Uterus (tissue), 4 donors: ENCODE data around the gene GID4. TPM values are rescaled to one million over a fixed set of nuclear protein-coding genes. Genes with fewer than 3 reads are reported as not detected.
A peak's percentile ranks its signal among the peaks of the same experiment; 100 is the strongest.

Source experiments
- DNase-seq, 2 donors: peaks; one replicate each; pipeline ENCODE4 v3.0.0-alpha.2; 2019 to 2020
- H3K27ac ChIP-seq, 2 donors: fragments of 200-600 bp; sonication (generic); 1 replicate in 1 of 2; 2 replicates in 1 of 2; pipeline ENCODE4 v1.5.1; 2016 to 2018
- H3K27me3 ChIP-seq, 2 donors: fragments of 200-600 bp; sonication (generic); one replicate each; pipeline ENCODE4 v1.5.1; 2018 to 2019; ENCODE audit warnings: control low read depth in 1 of 2
- H3K36me3 ChIP-seq, 2 donors: fragments of 200-600 bp; sonication (generic); one replicate each; pipeline ENCODE4 v1.5.1; 2019; ENCODE audit warnings: control low read depth in 1 of 2
- H3K4me1 ChIP-seq, 2 donors: fragments of 200-600 bp; sonication (generic); one replicate each; pipeline ENCODE4 v1.5.1; 2018 to 2019; ENCODE audit warnings: control low read depth in 1 of 2
- H3K4me3 ChIP-seq, 2 donors: fragments of 200-600 bp; sonication (generic); 1 replicate in 1 of 2; 2 replicates in 1 of 2; pipeline ENCODE4 v1.5.1; 2018 to 2019; ENCODE audit warnings: mild to moderate bottlenecking in 1 of 2
- H3K9me3 ChIP-seq, 2 donors: fragments of 200-600 bp; sonication (generic); one replicate each; pipeline ENCODE4 v1.5.1; 2019; ENCODE audit warnings: control low read depth in 1 of 2
- POLR2A ChIP-seq, 2 donors: fragments of 450-650 bp; IDR thresholded peaks; one replicate each; pipeline ENCODE4 v1.6.1; 2016; ENCODE audit warnings: antibody characterized with exemption in 2 of 2, mild to moderate bottlenecking in 1 of 2, moderate library complexity in 1 of 2
- intact Hi-C: fragments of 100-400 bp; cut with DNase I; formaldehyde crosslinking; loops from one replicate; pipeline ENCODE4 v1.15.1; 2023; ENCODE audit warnings: low total_unique reads
- total RNA-seq, 4 donors: library from RNA; depleted of rRNA in 3 of 4; stranded (reverse); fragments of >200 nt in 3 of 4; gene quantifications; one replicate each; pipeline versions ENCODE4 v1.1.0 to v1.2.4, GENCODE V29; 2014 to 2023
- TF ChIP-seq, protein P1 (sequence below), 4 experiments: fragments of 200-600 bp in 2 of 4; fragments of 450-650 bp in 2 of 4; sonication (generic) in 2 of 4; IDR thresholded peaks; one replicate each; pipeline ENCODE4 v1.5.1; 2016 to 2019; ENCODE audit warnings: antibody characterized with exemption in 4 of 4, mild to moderate bottlenecking in 2 of 4, moderate library complexity in 1 of 4
- donor health status: DM: yes; HTN: yes; CAD: no.

The GID4 gene
- total RNA-seq, 4 donors from 2014 or later: 2.6 to 22.1 (median 13.4) TPM

DNA sequence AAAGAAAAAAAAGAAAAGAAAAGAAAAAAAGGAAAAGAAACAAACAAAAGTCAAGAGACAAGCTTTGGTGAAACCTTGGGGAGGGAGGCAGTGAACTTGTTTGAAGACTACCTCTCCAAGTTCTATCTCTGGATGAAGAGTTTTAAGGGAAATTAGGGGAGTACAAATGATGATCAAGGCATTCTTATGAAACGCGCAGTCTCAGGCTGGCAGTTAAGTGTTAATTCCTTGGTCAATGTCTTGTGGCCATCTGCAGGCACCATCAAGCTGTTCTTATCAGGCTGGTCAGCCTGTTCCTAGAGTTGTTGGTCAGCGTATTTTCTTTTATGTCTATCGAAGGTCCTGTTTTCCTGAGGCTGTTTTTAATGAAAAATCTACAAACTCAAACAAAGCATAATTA, 40.3 kb downstream of the GID4 start:
- no peak overlapping the region for H3K4me3 ChIP-seq
- intact Hi-C loops: no loop called here
- H3K9me3 ChIP-seq: no peaks in the 10 kb centered on the region
- H3K27me3 ChIP-seq: no peaks in the 10 kb centered on the region
- H3K36me3 ChIP-seq: no peaks in the 10 kb centered on the region
- no peak overlapping the region for H3K27ac ChIP-seq
- H3K4me1 ChIP-seq: no peaks in the 10 kb centered on the region
- DNase-seq: no peak
- no peak for TF ChIP-seq POLR2A (IDR thresholded peaks at IDR 0.05)
- TF ChIP-seq, protein P1, sequence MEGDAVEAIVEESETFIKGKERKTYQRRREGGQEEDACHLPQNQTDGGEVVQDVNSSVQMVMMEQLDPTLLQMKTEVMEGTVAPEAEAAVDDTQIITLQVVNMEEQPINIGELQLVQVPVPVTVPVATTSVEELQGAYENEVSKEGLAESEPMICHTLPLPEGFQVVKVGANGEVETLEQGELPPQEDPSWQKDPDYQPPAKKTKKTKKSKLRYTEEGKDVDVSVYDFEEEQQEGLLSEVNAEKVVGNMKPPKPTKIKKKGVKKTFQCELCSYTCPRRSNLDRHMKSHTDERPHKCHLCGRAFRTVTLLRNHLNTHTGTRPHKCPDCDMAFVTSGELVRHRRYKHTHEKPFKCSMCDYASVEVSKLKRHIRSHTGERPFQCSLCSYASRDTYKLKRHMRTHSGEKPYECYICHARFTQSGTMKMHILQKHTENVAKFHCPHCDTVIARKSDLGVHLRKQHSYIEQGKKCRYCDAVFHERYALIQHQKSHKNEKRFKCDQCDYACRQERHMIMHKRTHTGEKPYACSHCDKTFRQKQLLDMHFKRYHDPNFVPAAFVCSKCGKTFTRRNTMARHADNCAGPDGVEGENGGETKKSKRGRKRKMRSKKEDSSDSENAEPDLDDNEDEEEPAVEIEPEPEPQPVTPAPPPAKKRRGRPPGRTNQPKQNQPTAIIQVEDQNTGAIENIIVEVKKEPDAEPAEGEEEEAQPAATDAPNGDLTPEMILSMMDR (IDR thresholded peaks at IDR 0.05): no peak

DNA sequence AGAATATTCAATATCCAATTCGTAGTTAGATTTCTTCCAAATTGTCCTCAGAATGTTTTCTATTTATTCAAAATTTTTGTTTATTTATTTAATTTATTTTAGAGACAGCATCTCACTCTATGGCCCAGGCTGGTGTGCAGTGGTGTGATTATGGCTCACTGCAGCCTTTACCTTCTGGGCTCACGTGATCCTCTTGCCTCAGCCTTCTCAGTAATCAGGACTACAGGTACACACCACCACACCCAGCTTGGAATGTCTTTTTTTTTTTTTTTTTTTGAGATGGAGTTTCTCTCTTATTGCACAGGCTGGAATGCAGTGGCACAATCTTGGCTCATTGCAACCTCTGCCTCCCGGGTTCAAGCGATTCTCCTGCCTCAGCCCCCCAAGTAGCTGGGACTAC, 45.0 kb downstream of the GID4 start:
- Histone ChIP-seq H3K27ac (no peak overlapping the region), H3K36me3 (no peaks in the 10 kb centered on the region), H3K4me3 (no peak overlapping the region), H3K4me1 (no peaks in the 10 kb centered on the region), H3K27me3 (no peaks in the 10 kb centered on the region), H3K9me3 (no peaks in the 10 kb centered on the region)
- intact Hi-C loops: no loop called here
- TF ChIP-seq POLR2A (IDR thresholded peaks at IDR 0.05): no peak
- TF ChIP-seq, protein P1 (IDR thresholded peaks at IDR 0.05): no peak
- DNase-seq: no peak

DNA sequence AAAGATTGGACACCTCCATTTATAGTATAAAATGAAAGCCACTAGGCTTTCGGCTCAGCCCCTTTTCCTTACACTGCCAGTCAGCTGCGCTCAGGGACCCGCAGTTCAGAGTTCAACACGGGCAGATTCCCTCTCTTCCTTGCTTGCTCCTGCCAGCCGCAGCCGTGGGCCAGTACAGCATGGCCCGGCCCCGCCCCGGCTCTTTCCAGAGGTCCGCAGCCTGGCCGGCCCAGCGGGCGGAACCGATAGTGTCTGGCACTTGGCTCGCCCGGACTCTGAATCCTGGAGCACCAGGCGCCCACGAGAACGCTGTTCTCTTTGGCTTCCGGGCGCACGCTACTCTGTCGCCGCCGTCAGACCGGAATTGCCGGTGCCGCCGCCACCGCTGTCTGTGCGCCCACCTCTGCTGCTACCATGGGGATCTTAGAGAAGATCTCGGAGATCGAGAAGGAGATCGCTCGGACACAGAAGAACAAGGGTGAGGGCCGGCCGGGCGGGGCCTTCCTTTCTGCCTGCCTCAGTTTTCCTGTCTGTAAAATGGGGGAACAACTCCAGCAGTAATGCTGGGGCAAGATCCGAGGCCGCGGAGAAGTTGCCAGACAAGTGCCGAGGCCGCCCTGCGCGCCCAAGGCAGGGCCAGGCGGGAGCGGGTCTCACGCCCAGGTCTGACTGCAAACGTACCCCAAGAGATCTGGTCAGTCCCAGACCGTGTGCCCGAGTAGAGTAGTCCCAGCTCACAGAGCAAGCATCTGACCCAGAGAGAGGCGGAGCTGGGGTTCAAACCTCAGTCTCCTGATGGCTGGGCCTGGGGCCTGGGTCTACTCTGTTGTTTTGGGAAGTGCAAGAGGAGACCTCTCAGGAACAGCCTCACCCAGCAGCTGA, 48.6 kb downstream of the GID4 start, which contains the start of gene DRG2:
DRG2 (plus strand) TSS at position 339 of the 882 bp plus-strand sequence; CDS start at position 415, 76 bp downstream.
- H3K27me3 ChIP-seq: no peaks in the 10 kb centered on the region
- H3K4me3 ChIP-seq: peak within 1 kb of the TSS; percentile 76 to 78
- H3K27ac ChIP-seq: peak within 1 kb of the TSS; percentile 78 to 89
- intact Hi-C loops: no loop called here
- no peaks in the 10 kb centered on the region for H3K36me3 ChIP-seq
- H3K9me3 ChIP-seq: no peaks in the 10 kb centered on the region
- TF ChIP-seq, protein P1 (IDR thresholded peaks at IDR 0.05): peak in 3 of 4 experiments; percentile 19 to 59 (median 50)
- TF ChIP-seq POLR2A (IDR thresholded peaks at IDR 0.05): peak in 1 of 2 donors; percentile 45
- DNase-seq: peak; percentile 87 to 95
- no peaks in the 10 kb centered on the region for H3K4me1 ChIP-seq

DNA sequence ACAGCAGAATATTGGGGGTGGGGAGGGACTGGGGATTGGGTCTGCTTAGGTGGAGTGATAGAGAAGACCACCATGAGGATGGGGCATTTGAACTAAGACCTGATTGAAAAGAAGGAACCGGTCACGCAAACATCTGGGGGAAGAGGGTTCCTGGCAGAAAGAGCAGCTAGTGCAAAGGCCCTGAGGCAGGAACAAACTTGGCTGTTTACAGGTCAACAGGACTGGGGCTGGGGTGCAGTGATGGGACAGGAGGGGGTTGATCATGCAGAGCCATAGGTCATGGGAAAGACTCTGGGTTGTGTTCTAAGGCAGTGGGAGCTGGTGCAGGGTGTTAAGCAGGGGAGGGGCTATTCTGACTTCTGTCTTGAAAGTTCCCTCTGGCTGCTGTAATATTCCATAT, 50.4 kb downstream of the GID4 start:
- Histone ChIP-seq H3K36me3 (no peaks in the 10 kb centered on the region), H3K4me1 (no peaks in the 10 kb centered on the region), H3K27ac (no peak overlapping the region), H3K4me3 (no peak overlapping the region), H3K9me3 (no peaks in the 10 kb centered on the region), H3K27me3 (no peaks in the 10 kb centered on the region)
- DNase-seq: no peak
- intact Hi-C loops: no loop called here
- TF ChIP-seq POLR2A (IDR thresholded peaks at IDR 0.05): no peak
- TF ChIP-seq, protein P1 (IDR thresholded peaks at IDR 0.05): no peak
